Smooth muscle cell (in vitro differentiated cells): ENCODE data around the gene FAM163A. TPM values are rescaled to one million over a fixed set of nuclear protein-coding genes. Genes with fewer than 3 reads are reported as not detected.

Source experiments
- DNase-seq: peaks from one replicate; lab custom pipeline; 2025; ENCODE audit not compliant: unreplicated experiment; lab: John Stamatoyannopoulos, UW
- H2AFZ ChIP-seq: fragments of 200-600 bp; sonication (generic); 2 replicates; pipeline ENCODE4 v1.6.0; 2016; ENCODE audit warnings: antibody characterized with exemption, low read depth, mild to moderate bottlenecking
- H3F3A ChIP-seq: fragments of 200-600 bp; sonication (generic); 2 replicates; pipeline ENCODE4 v1.6.0; 2017; ENCODE audit warnings: antibody characterized with exemption, low read depth
- H3K27ac ChIP-seq: fragments of 200-600 bp; sonication (generic); 2 replicates; pipeline ENCODE4 v1.5.1; 2016; ENCODE audit warnings: low read depth, mild to moderate bottlenecking
- H3K27me3 ChIP-seq: fragments of 200-600 bp; sonication (generic); 2 replicates; pipeline ENCODE4 v1.6.1; 2016; ENCODE audit warnings: low read depth, mild to moderate bottlenecking
- H3K36me3 ChIP-seq: fragments of 200-600 bp; sonication (generic); 2 replicates; pipeline ENCODE4 v1.5.1; 2016; ENCODE audit warnings: low read depth
- H3K4me1 ChIP-seq: fragments of 200-600 bp; sonication (generic); 2 replicates; pipeline ENCODE4 v1.5.1; 2016; ENCODE audit warnings: low read depth
- H3K4me2 ChIP-seq: fragments of 200-600 bp; sonication (generic); 2 replicates; pipeline ENCODE4 v1.6.0; 2016; ENCODE audit warnings: mild to moderate bottlenecking
- H3K4me3 ChIP-seq: fragments of 200-600 bp; sonication (generic); 2 replicates; pipeline ENCODE4 v1.5.1; 2016; ENCODE audit warnings: mild to moderate bottlenecking
- H3K79me2 ChIP-seq: fragments of 200-600 bp; sonication (generic); 2 replicates; pipeline ENCODE4 v1.6.0; 2016; ENCODE audit warnings: low read depth, mild to moderate bottlenecking
- H3K9ac ChIP-seq: fragments of 200-600 bp; sonication (generic); 2 replicates; pipeline ENCODE4 v1.6.0; 2016; ENCODE audit warnings: low read depth
- H3K9me3 ChIP-seq: fragments of 200-600 bp; sonication (generic); replicated peaks from 2 replicates; pipeline ENCODE4 v1.5.1; 2016; ENCODE audit warnings: low read depth
- H4K20me1 ChIP-seq: fragments of 200-600 bp; sonication (generic); 2 replicates; pipeline ENCODE4 v1.6.0; 2016; ENCODE audit warnings: low read depth
- CTCF ChIP-seq: fragments of 200-600 bp; sonication (generic); IDR thresholded peaks from 2 replicates; pipeline ENCODE4 v1.5.1; 2017; ENCODE audit warnings: borderline replicate concordance, mild to moderate bottlenecking, antibody characterized with exemption; ENCODE audit not compliant: insufficient read depth, poor library complexity, severe bottlenecking
- WGBS: methylation state at CpG from one replicate; pipeline ENCODE4 v1.1.7; 2016; ENCODE audit warnings: low lambda C conversion rate; 5-methylcytosine and 5-hydroxymethylcytosine counted together
- polyA plus RNA-seq: library from polyadenylated mRNA; unstranded; fragments of >200 nt; fragmentation: Nextera tagmentation; extraction: Ambion mirVana; gene quantifications from 2 replicates; pipeline ENCODE4 v1.2.1, GENCODE V29; 2016
- total RNA-seq: library from RNA; depleted of rRNA; stranded (reverse); fragments of >200 nt; gene quantifications from 2 replicates; pipeline ENCODE4 v1.2.3, GENCODE V29; 2014

FAM163A gene
- total and polyA plus RNA-seq, 2 experiments from 2014 or later: not detected

GRCh38 chr1:179770887-179771502 lies 27.9 kb downstream of the FAM163A start:
- no peaks in the 10 kb centered on the region for H3K4me1 ChIP-seq
- no peak for TF ChIP-seq CTCF
- no peaks in the 10 kb centered on the region for H3K9me3 ChIP-seq
- no peak for DNase-seq
- H3K79me2 ChIP-seq: no peaks in the 10 kb centered on the region
- no peaks in the 10 kb centered on the region for H4K20me1 ChIP-seq
- H3K4me2 ChIP-seq: no peak overlapping the region
- H3K27ac ChIP-seq: no peak overlapping the region
- no peak overlapping the region for H3K9ac ChIP-seq
- H3K4me3 ChIP-seq: no peak overlapping the region
- no peaks in the 10 kb centered on the region for H3K36me3 ChIP-seq
- H2AFZ ChIP-seq: no peak overlapping the region
- H3F3A ChIP-seq: no peaks in the 10 kb centered on the region
- whole genome bisulfite sequencing: 79% methylated on average over 9 of the region's 9 CpGs
- H3K27me3 ChIP-seq: peaks cover 3% of the 10 kb centered on the region

GRCh38 chr1:179773264-179773663 lies 30.2 kb downstream of the FAM163A start:
- Histone ChIP-seq H3K9ac (no peak overlapping the region), H3K4me2 (no peak overlapping the region), H3K9me3 (no peaks in the 10 kb centered on the region), H2AFZ (no peak overlapping the region), H4K20me1 (no peaks in the 10 kb centered on the region), H3K27ac (no peak overlapping the region), H3K4me3 (no peak overlapping the region), H3F3A (no peaks in the 10 kb centered on the region), H3K79me2 (no peaks in the 10 kb centered on the region), H3K4me1 (no peaks in the 10 kb centered on the region), H3K36me3 (no peaks in the 10 kb centered on the region), H3K27me3 (peaks cover 3% of the 10 kb centered on the region)
- DNase-seq: no peak
- TF ChIP-seq CTCF: no peak
- WGBS: 97% methylated on average over 4 of the region's 4 CpGs

GRCh38 chr1:179774000-179774399 lies 30.9 kb downstream of the FAM163A start:
- no peak for DNase-seq
- Histone ChIP-seq H3K27me3 (peaks cover 3% of the 10 kb centered on the region), H3K4me3 (no peak overlapping the region), H2AFZ (no peak overlapping the region), H3K4me1 (no peaks in the 10 kb centered on the region), H3K9me3 (no peaks in the 10 kb centered on the region), H3K4me2 (no peak overlapping the region), H4K20me1 (no peaks in the 10 kb centered on the region), H3K36me3 (no peaks in the 10 kb centered on the region), H3K9ac (no peak overlapping the region), H3K79me2 (no peaks in the 10 kb centered on the region), H3F3A (peaks cover 6% of the 10 kb centered on the region), H3K27ac (no peak overlapping the region)
- no peak for TF ChIP-seq CTCF
- WGBS: 86% methylated on average over 2 of the region's 2 CpGs

GRCh38 chr1:179774566-179774965 lies 31.5 kb downstream of the FAM163A start:
- Histone ChIP-seq H3K4me1 (no peaks in the 10 kb centered on the region), H2AFZ (no peak overlapping the region), H3K36me3 (no peaks in the 10 kb centered on the region), H3K4me2 (no peak overlapping the region), H3K27me3 (peaks cover 3% of the 10 kb centered on the region), H3K9ac (no peak overlapping the region), H3F3A (peaks cover 12% of the 10 kb centered on the region), H3K4me3 (no peak overlapping the region), H4K20me1 (no peaks in the 10 kb centered on the region), H3K9me3 (no peaks in the 10 kb centered on the region), H3K27ac (no peak overlapping the region), H3K79me2 (no peaks in the 10 kb centered on the region)
- TF ChIP-seq CTCF: no peak
- no peak for DNase-seq
- 87% methylated on average over 8 of the region's 8 CpGs for whole genome bisulfite sequencing
